Measurements from ENCODE around the gene ACSS3.

- TF ChIP-seq CTCF (conservative IDR thresholded peaks at IDR 0.05 in 1 of 2, IDR thresholded peaks at IDR 0.05 in 1 of 2; ENCODE audit: extremely low read depth in 1 of 2, insufficient read depth in 1 of 2, low read depth in 1 of 2, low read length in 2 of 2): no peak
- TF ChIP-seq EZH2 (IDR thresholded peaks at IDR 0.05; ENCODE audit: borderline replicate concordance, low read length): no peak
Measured at GRCh38 chr12:81143057-81143456, 65.2 kb downstream of the ACSS3 start.
